Stimulated activated CD8-positive, alpha-beta memory T cell treated with anti-CD3 and anti-CD28 coated beads, Interleukin-7, amount 100 ng/mL, for 24 hours (primary cell): ENCODE measurements around the gene KCNK3.
"Not testable (repeated sequence)": the region's sequence is repeated elsewhere in the genome, so short reads cannot be mapped to it uniquely, and the experiment has no call there.

ENCODE experiments used
- DNase-seq: peaks from one replicate; pipeline ENCODE4 v3.0.0-alpha.2; 2020; ENCODE audit warnings: low read depth

The KCNK3 gene

GRCh38 chr2:26665296-26665695 is 27.2 kb upstream of the KCNK3 start:
- not testable (repeated sequence) for DNase-seq

GRCh38 chr2:26666671-26667070 is 25.9 kb upstream of the KCNK3 start:
- no peak for DNase-seq

- DNase-seq: no peak
Measured at GRCh38 chr2:26668041-26668440, 24.5 kb upstream of the KCNK3 start.

GRCh38 chr2:26668856-26669750 is 23.4 kb upstream of the KCNK3 start:
- DNase-seq: no peak

GRCh38 chr2:26670171-26670570 is 22.4 kb upstream of the KCNK3 start:
- DNase-seq: no peak

GRCh38 chr2:26670931-26671460 is 21.5 kb upstream of the KCNK3 start:
- DNase-seq: no peak

GRCh38 chr2:26671691-26672090 is 20.8 kb upstream of the KCNK3 start:
- no peak for DNase-seq

- DNase-seq: no peak
Measured at GRCh38 chr2:26672112-26672817, 20.3 kb upstream of the KCNK3 start.

GRCh38 chr2:26672818-26673393 is 19.6 kb upstream of the KCNK3 start:
- no peak for DNase-seq

GRCh38 chr2:26674002-26674751 is 18.3 kb upstream of the KCNK3 start:
- DNase-seq: no peak

GRCh38 chr2:26674771-26675170 is 17.8 kb upstream of the KCNK3 start:
- DNase-seq: no peak

GRCh38 chr2:26675651-26676255 is 16.8 kb upstream of the KCNK3 start:
- no peak for DNase-seq

- DNase-seq: no peak
Measured at GRCh38 chr2:26678035-26678434, 14.5 kb upstream of the KCNK3 start.

GRCh38 chr2:26679867-26680266 is 12.7 kb upstream of the KCNK3 start:
- DNase-seq: no peak

- no peak for DNase-seq
Measured at GRCh38 chr2:26681656-26682055, 10.9 kb upstream of the KCNK3 start.

- DNase-seq: no peak
Measured at GRCh38 chr2:26682155-26682554, 10.4 kb upstream of the KCNK3 start.

GRCh38 chr2:26683583-26683982 is 8.9 kb upstream of the KCNK3 start:
- DNase-seq: no peak

- no peak for DNase-seq
Measured at GRCh38 chr2:26685341-26685740, 7.2 kb upstream of the KCNK3 start.

GRCh38 chr2:26685989-26686839 is 6.3 kb upstream of the KCNK3 start:
- DNase-seq: no peak

- DNase-seq: no peak
Measured at GRCh38 chr2:26687328-26687727, 5.2 kb upstream of the KCNK3 start.

GRCh38 chr2:26687801-26688200 is 4.7 kb upstream of the KCNK3 start:
- DNase-seq: no peak
